ENCODE measurements around the gene NID2.

Gene NID2

GRCh38 chr14:52075371-52075770 is 6.5 kb upstream of the NID2 start:
- TF ChIP-seq Cebpa-rat (IDR thresholded peaks at IDR 0.05): no peak
- Histone ChIP-seq H3K4me3 (no peak overlapping the region), H3K9me3 (replicated peaks in 1 of 11) (peaks cover 9 to 35% (median 31%) of the 10 kb centered on the region in 11 experiments; a peak in 21 of 22 replicates), H3K27ac (peak overlapping the region in 2 of 11 experiments; percentile 10 to 71; a peak in 1 of 22 replicates), H4K20me1 (no peaks in the 10 kb centered on the region), H3K4me1 (peaks cover 22 to 74% (median 48%) of the 10 kb centered on the region in 10 experiments), H3K9ac (no peak overlapping the region), H3K36me3 (peaks cover 0 to 7% (median 0%) of the 10 kb centered on the region in 11 experiments; a peak in 2 of 22 replicates), H3K27me3 (peaks cover 0 to 7% (median 0%) of the 10 kb centered on the region in 11 experiments; a peak in 4 of 22 replicates), H3K4me2 (no peak overlapping the region)

- TF ChIP-seq Cebpa-rat (IDR thresholded peaks at IDR 0.05): no peak
- H3K9me3 ChIP-seq (replicated peaks in 1 of 11): peaks cover 9 to 35% (median 31%) of the 10 kb centered on the region in 11 experiments; a peak in 21 of 22 replicates
- peaks cover 0 to 7% (median 0%) of the 10 kb centered on the region in 11 experiments; a peak in 2 of 22 replicates for H3K36me3 ChIP-seq
- H3K4me2 ChIP-seq: peak overlapping the region; percentile 27 to 99 (median 93)
- H3K4me3 ChIP-seq: peak overlapping the region in 1 of 10 experiments; percentile 17; a peak in 2 of 20 replicates
- H3K4me1 ChIP-seq: peaks cover 32 to 79% (median 59%) of the 10 kb centered on the region in 10 experiments
- H3K27me3 ChIP-seq: peaks cover 0 to 22% (median 0%) of the 10 kb centered on the region in 11 experiments; a peak in 7 of 22 replicates
- no peaks in the 10 kb centered on the region for H4K20me1 ChIP-seq
- peak overlapping the region in 9 of 11 experiments; percentile 24 to 82 (median 60); a peak in 17 of 22 replicates for H3K27ac ChIP-seq
- peak overlapping the region in 6 of 11 experiments; percentile 2 to 63 (median 52); a peak in 8 of 22 replicates for H3K9ac ChIP-seq
Observed at GRCh38 chr14:52073251-52073650, 4.4 kb upstream of the NID2 start.

GRCh38 chr14:52072266-52072780 is 3.5 kb upstream of the NID2 start:
- peaks cover 33 to 78% (median 60%) of the 10 kb centered on the region in 10 experiments for H3K4me1 ChIP-seq
- H3K27me3 ChIP-seq: peaks cover 0 to 32% (median 0%) of the 10 kb centered on the region in 11 experiments; a peak in 7 of 22 replicates

GRCh38 chr14:52071675-52072074 is 2.8 kb upstream of the NID2 start:
- H3K9me3 ChIP-seq (replicated peaks in 1 of 11): peaks cover 9 to 32% (median 28%) of the 10 kb centered on the region in 11 experiments; a peak in 21 of 22 replicates
- H3K4me3 ChIP-seq: no peak overlapping the region
- H3K4me1 ChIP-seq: peaks cover 33 to 83% (median 64%) of the 10 kb centered on the region in 10 experiments
- H3K9ac ChIP-seq: peak overlapping the region in 2 of 11 experiments; percentile 60 to 62; a peak in 2 of 22 replicates
- peak overlapping the region in 10 of 11 experiments; percentile 27 to 99 (median 93); a peak in 18 of 22 replicates for H3K4me2 ChIP-seq
- peaks cover 0 to 38% (median 0%) of the 10 kb centered on the region in 11 experiments; a peak in 7 of 22 replicates for H3K27me3 ChIP-seq
- H3K27ac ChIP-seq: peak overlapping the region in 6 of 11 experiments; percentile 49 to 82 (median 68); a peak in 8 of 22 replicates
- no peak for TF ChIP-seq Cebpa-rat (IDR thresholded peaks at IDR 0.05)
- H3K36me3 ChIP-seq: peaks cover 0 to 10% (median 0%) of the 10 kb centered on the region in 11 experiments; a peak in 2 of 22 replicates
- H4K20me1 ChIP-seq: no peaks in the 10 kb centered on the region; a peak in 1 of 22 replicates

More at GRCh38 chr14:52072266-52072780, 3.5 kb upstream of the NID2 start:
- H3K4me2 ChIP-seq: peak overlapping the region; percentile 27 to 99 (median 93)
- H4K20me1 ChIP-seq: no peaks in the 10 kb centered on the region; a peak in 1 of 22 replicates
- H3K36me3 ChIP-seq: peaks cover 0 to 7% (median 0%) of the 10 kb centered on the region in 11 experiments; a peak in 2 of 22 replicates
- H3K4me3 ChIP-seq: no peak overlapping the region
- H3K27ac ChIP-seq: peak overlapping the region in 9 of 11 experiments; percentile 24 to 82 (median 60); a peak in 17 of 22 replicates
- peak overlapping the region in 7 of 11 experiments; percentile 2 to 63 (median 43); a peak in 8 of 22 replicates for H3K9ac ChIP-seq
- H3K9me3 ChIP-seq (replicated peaks in 1 of 11): peaks cover 9 to 35% (median 31%) of the 10 kb centered on the region in 11 experiments; a peak in 21 of 22 replicates
- TF ChIP-seq Cebpa-rat (IDR thresholded peaks at IDR 0.05): no peak

GRCh38 chr14:52070051-52070431 is 1.2 kb upstream of the NID2 start:
- peak overlapping the region in 7 of 11 experiments; percentile 49 to 82 (median 74); a peak in 12 of 22 replicates for H3K27ac ChIP-seq
- peak overlapping the region; percentile 93 to 100 (median 98) for H3K4me2 ChIP-seq
- H3K4me1 ChIP-seq: peaks cover 33 to 79% (median 67%) of the 10 kb centered on the region in 10 experiments
- peaks cover 0 to 41% (median 0%) of the 10 kb centered on the region in 11 experiments; a peak in 7 of 22 replicates for H3K27me3 ChIP-seq
- H4K20me1 ChIP-seq: no peaks in the 10 kb centered on the region; a peak in 1 of 22 replicates
- TF ChIP-seq Cebpa-rat (IDR thresholded peaks at IDR 0.05): no peak
- peak overlapping the region; percentile 57 to 84 (median 74) for H3K4me3 ChIP-seq
- peaks cover 0 to 19% (median 0%) of the 10 kb centered on the region in 11 experiments; a peak in 5 of 22 replicates for H3K36me3 ChIP-seq
- peaks cover 9 to 17% (median 14%) of the 10 kb centered on the region in 11 experiments; a peak in 21 of 22 replicates for H3K9me3 ChIP-seq (replicated peaks in 1 of 11)
- H3K9ac ChIP-seq: peak overlapping the region in 8 of 11 experiments; percentile 66 to 88 (median 78); a peak in 12 of 22 replicates

- Histone ChIP-seq H3K36me3 (peaks cover 0 to 23% (median 0%) of the 10 kb centered on the region in 11 experiments; a peak in 6 of 22 replicates), H4K20me1 (no peaks in the 10 kb centered on the region; a peak in 1 of 22 replicates), H3K4me1 (peaks cover 33 to 76% (median 67%) of the 10 kb centered on the region in 10 experiments), H3K4me2 (peak overlapping the region; percentile 93 to 100 (median 98)), H3K27ac (peak overlapping the region in 9 of 11 experiments; percentile 49 to 82 (median 69); a peak in 18 of 22 replicates), H3K4me3 (peak overlapping the region; percentile 57 to 84 (median 74)), H3K9ac (peak overlapping the region; percentile 31 to 88 (median 73); a peak in 21 of 22 replicates), H3K27me3 (peaks cover 0 to 41% (median 0%) of the 10 kb centered on the region in 11 experiments; a peak in 7 of 22 replicates), H3K9me3 (replicated peaks in 1 of 11) (peaks cover 6 to 11% (median 9%) of the 10 kb centered on the region in 11 experiments; a peak in 21 of 22 replicates)
- TF ChIP-seq Cebpa-rat (IDR thresholded peaks at IDR 0.05): no peak
Observed at GRCh38 chr14:52069307-52070050, 620 bp upstream of the NID2 start.

- Histone ChIP-seq H3K27me3 (peaks cover 0 to 41% (median 0%) of the 10 kb centered on the region in 11 experiments; a peak in 7 of 22 replicates), H4K20me1 (no peaks in the 10 kb centered on the region; a peak in 1 of 22 replicates), H3K27ac (peak overlapping the region in 9 of 11 experiments; percentile 49 to 82 (median 69); a peak in 16 of 22 replicates), H3K4me3 (peak overlapping the region; percentile 57 to 84 (median 74)), H3K36me3 (peaks cover 0 to 32% (median 0%) of the 10 kb centered on the region in 11 experiments; a peak in 7 of 22 replicates), H3K4me2 (peak overlapping the region; percentile 93 to 100 (median 98)), H3K9ac (peak overlapping the region; percentile 31 to 88 (median 73)), H3K9me3 (replicated peaks in 1 of 11) (no peaks in the 10 kb centered on the region), H3K4me1 (peaks cover 28 to 76% (median 62%) of the 10 kb centered on the region in 10 experiments)
- no peak for TF ChIP-seq Cebpa-rat (IDR thresholded peaks at IDR 0.05)
Observed at GRCh38 chr14:52067873-52068614, 815 bp downstream of the NID2 start.
